Measurements from ENCODE around the gene HEATR5A.
"Not testable (repeated sequence)": the region's sequence is repeated elsewhere in the genome, so short reads cannot be mapped to it uniquely, and the experiment has no call there.

HEATR5A gene

DNA sequence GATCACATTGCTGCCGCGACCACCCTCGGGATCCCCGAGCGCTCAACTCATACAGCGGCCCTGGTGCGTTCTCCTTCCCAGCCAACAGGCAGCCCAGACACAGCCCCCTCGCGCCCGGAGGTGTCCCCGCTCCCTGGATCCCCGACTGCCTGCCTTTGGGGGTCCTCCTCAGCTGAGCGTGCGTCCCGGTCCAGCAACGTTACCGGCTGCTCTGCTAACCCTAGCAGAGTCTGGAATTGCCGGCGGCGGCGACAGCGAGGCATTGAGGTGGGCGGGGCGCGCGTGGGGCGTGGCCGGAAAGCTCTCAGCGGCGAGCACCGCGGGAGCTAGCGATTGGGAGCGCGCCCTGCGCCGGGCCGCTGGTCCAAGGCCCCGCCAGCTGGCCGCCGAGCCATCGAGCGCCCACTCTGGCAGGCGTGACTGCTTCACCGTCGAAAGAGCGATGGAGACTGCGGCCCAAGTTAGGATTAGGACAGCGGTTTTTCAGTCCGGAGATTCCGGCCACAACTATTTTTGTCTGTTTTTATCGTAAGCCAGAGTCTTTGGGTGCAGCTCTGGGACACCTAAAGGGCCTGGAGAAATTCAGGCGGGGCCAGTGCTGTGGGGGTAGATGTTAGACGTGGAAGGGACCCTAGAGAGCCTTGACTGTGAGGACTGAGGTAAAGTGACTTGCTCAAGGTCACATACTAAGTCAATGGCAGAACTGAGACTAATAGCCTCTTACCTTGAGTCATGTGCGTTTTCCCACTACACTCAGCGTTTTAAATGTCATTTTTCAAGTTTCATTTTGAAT is at the start of gene HEATR5A:
TSS of gene HEATR5A (minus strand) at position 232 of the 793 bp plus-strand sequence. CDS start 17,575 bp downstream, outside the sequence.
- peak; percentile 97 for DNase-seq (ENCODE audit: low spot score)
- FAIRE-seq: peak; percentile 55

DNA sequence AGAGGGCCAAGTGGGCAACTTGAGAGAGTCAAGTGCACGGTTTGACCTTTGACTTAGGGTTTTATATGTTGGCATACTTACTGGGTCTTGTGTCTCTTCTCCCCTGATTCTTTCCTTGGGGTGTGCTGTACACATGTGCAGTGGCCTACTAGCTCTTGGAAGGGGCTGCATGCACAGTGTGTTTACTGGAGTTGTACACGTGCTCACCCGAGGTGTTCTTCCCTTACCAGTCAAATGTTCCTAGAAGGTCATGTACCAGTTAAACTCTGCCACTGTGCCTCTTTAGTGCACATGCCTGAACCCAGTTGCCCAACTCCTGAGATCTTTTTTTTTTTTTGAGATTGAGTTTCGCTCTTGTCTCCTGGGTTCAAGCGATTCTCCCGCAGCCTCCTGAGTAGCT is 46.2 kb upstream of the HEATR5A start:
- DNase-seq (ENCODE audit: low spot score) (no peak), FAIRE-seq (no peak)

DNA sequence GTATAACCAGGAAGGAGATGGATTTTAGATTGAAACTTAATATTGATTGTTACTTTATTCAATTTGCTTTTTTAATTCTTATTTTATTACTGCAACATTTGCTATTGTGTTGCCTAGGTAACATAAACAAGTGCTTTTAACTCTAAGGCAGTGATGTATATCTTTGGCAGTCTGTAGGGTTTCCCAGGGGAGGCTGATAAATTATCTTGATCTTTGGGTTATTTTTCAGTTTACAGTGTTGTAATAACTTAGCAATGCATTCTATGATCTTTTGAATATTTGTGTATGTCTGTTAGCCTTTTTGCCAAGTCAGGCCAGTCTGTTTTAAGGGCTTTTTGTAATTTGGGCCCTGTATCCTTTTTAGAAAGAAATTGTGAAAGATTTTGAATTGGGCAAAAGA is 44.8 kb upstream of the HEATR5A start:
- FAIRE-seq: no peak
- no peak for DNase-seq (ENCODE audit: low spot score)

DNA sequence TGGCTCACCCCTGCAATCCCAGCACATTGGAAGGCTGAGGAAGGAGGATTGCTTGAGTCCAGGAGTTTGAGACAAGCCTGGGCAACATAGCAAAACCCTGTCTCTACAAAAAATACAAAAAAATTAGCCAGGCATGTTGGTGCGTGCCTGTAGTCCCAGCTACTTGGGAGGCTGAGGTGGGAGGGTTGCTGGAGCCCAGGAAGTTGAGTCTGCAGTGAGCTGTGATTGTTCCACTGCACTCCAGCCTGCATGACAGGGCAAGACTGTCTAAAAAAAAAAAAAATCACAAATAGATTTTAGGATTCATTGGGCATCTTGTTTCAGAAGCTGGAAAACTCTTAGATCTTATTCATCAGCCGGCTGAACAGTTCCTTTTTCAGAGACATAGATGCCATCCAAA is 42.1 kb upstream of the HEATR5A start:
- not testable (repeated sequence) for FAIRE-seq

DNA sequence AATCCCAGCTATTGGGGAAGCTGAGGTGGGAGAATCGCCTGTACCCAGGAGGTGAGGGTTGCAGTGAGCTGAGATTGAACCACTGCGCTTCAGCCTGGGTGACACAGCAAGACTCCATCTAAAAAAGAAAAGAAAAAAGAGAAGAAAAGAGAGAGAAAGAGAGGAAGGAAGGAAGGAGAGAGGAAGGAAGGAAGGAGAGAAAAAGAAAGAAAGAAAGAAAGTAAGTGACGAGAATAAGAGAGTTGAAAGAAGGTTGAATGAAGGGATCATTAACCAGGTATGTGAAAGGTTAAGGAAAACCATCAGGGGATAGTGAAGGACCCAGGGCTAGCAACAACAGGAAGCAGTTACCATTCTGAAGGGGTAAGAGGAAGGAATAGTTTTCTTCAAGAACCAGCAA is 41.2 kb upstream of the HEATR5A start:
- DNase-seq (ENCODE audit: low spot score) (no peak), FAIRE-seq (no peak)

More for the DNA sequence above, 42.1 kb upstream of the HEATR5A start:
- not testable (repeated sequence) for DNase-seq (ENCODE audit: low spot score)

DNA sequence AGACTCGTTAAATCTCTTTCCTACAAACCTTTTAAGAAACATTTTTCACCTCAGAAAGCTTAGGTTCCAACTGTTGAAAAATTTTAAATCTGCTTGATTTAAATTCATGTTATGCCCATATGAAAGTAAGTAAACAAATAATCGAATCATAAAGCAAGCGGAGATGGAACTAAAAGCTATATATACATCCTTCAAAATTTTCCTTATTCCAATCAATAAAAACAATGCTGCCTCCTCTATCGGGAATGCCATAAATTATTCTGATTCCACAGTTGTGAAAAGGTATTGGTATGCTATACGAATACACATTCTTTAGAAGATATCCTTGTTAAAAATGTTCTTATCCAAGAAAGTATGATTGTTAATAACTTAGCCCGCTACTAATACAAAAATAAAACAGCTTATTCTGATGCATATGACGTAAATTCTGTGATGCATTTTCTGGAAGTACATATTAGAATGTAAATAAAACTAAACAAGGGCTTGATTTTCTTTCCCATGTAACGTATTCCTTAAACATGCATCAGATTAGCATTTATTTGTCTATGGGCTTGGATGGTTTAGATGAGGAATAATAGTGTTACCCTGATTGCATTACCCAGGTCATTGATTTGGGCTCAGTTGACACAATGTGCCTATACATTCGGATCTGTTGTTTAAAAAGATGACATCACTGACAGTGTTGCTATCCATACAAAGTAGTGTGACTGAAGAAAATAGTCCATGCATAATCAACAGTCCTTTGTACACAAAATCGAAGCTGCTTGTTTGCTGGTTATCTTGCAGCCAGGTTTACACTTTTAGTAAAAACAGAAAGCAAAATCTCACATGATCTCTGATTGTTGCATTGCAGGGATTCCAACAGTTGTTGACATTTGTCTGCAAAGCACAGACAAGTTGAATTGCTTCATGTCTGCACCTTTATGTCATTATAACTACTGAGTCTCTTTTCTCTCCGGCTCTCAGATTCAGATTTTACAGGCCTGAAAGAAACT is 37.6 kb upstream of the HEATR5A start:
- no peak for DNase-seq (ENCODE audit: low spot score)
- no peak for FAIRE-seq

DNA sequence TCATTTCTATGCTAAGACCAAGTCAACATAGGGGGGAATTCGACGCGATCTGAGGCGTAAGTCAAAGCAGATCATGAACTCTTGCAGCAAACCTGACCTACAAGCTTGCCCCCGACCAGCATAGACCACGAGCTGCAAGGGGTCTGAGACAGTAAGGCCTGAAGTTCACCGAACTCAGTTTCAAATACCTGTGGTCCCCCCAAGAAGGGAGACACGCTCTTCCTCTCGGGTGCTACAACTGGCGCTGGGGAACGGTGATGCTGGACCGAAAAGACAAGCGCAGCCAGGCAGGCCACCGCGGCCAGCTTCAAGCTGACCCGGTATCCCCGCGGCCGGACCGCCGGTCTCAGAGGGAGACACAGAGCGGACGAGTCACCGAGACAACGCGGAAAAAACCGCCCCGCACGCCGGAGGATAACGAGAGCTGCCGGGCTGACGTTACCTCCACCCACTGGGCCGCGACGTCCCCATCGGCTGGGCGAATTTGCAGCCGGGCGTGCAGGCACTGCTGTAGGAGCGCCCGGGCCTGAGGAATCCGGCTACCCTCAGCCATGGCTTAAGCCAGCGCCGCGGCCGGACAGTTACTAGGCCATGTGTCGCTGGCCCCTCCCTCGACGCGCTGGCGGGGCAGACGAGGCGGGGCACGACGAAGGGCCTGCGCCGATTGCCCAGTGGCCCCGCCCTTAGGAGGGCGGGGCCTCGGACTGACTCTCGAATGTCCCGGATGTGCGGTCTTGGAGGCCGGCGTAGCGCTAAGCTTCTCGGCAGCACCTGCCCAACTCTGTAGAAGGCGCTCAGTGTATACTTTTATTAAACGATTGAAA is 36.7 kb upstream of the HEATR5A start, which contains the start of gene DTD2:
TSS of gene DTD2 (minus strand) at position 666 of the 824 bp plus-strand sequence. CDS start at position 553, 113 bp downstream.
- DNase-seq (ENCODE audit: low spot score): peak; percentile 97
- FAIRE-seq: peak; percentile 87

DNA sequence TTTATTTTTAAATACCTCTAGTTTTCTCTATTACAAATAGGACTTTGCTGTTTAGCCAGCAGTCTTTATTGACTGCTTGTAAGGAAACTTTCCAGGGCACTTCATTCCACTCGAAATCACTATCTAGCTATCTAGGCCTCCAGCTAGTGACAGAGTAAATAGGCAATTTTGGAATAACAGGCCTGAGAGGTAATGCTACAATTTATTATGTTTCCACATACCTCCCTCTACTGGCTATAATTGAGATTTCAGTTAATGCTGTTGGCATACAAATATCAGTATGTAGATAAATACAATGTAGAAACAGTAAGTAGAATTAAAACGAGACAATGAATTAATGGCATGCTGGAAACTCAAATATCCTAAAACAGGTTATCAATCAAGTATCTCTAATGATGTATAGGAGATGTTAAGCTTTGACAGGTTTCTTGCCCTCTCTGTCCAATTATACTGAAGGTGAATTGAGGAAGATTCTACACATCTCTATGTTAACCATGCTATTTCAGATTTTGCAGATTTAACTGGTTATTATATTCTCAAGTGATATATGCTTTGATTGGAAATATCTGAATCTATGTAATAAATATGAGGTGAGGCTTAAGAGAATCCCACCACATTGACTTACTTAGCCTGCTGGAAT is 29.7 kb upstream of the HEATR5A start:
- DNase-seq (ENCODE audit: low spot score): peak; percentile 12

DNA sequence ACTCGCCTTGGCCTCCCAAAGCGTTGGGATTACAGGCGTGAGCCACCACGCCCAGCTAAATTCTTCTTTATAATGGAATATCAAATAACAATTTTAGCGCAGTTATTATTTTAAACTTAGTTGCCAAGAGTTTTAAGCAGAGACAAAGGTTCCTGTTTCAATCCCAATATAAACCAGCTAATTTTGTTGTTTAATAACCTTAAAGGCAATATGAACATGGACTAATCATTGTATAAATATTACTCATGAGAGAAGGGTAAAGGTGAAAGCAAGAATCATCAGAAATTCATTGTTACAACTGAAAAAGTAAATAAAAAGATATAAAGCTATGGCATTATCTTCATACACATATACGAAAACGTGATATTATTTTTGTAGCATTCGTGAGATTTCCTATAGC is 28.8 kb upstream of the HEATR5A start:
- no peak for DNase-seq (ENCODE audit: low spot score)

More for the DNA sequence above, 29.7 kb upstream of the HEATR5A start:
- FAIRE-seq: no peak

DNA sequence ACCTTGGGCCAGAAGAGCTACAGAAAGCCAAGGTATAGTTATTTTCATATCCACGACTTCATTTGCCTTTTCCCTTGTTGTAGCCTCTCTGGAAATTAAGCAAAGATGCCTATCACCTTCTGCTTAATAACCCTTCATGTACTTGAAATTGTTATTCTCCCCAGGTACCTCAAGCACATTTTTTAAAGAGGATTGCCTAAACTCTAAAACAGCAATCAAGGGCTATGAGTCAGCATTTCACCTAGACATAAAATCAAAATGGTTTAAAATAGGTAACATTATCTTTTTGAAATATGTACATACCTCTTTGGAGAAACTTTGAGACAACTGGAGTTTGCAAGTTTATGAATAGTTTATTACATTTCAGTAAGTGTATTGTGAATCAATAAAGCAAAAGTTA is 25.4 kb upstream of the HEATR5A start:
- DNase-seq (ENCODE audit: low spot score): no peak
- no peak for FAIRE-seq

More for the DNA sequence above, 28.8 kb upstream of the HEATR5A start:
- FAIRE-seq: no peak

DNA sequence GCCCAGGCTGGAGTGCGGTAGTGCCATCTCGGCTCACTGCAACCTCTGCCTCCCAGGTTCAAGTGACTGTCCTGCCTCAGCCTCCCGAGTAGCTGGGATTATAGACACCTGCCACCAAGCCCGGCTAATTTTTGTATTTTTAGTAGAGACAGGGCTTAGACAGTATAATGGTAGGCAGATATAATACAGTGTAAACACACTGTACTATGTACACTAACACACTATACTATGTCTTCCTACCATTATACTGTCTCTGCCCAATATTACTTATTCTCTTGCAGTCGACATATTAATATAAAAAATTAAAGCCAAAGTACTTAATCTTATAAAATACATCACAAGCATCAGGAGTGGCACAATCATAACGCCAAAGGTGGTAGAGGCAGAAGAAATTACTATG is 21.9 kb upstream of the HEATR5A start:
- FAIRE-seq (no peak), DNase-seq (ENCODE audit: low spot score) (no peak)

DNA sequence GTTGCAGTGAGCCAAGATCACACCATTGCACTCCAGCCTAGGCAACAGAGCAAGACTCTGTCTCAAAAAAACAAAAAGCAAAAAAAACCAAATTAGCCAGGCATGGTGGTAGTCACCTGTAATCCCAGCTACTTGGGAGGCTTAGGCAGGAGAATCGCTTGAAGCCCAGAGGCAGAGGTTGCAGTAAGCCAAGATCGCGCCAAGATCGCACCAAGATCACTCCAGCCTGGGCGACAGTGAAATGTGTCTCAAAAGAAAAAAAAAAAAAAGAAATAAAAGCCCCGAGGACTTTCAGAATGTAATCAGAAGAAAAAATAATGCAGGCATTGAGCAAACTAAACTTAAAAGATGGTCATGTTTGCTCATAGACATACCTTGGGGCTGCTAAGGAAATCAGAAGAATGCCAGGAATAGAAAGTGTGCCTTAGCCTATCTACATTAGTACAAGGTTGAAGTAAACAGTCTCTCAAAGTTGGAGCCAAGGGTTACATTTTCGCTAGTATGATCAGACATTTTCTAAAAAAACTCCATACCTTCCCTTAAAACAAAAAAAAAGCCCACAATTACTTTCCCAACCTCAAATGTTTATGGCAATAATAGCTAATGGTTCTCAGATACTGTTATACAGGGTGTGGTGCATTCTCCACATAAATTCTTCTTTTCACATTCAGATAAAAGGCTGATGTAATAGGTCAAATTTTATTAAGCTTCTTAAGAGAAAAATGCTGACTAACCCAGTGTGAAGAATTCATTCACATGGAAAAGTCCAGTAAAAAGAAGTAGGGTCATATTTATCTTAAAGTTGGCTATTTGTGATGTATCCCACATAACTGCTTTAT is 21.1 kb upstream of the HEATR5A start:
- no peak for FAIRE-seq
- peak; percentile 18 for DNase-seq (ENCODE audit: low spot score)

DNA sequence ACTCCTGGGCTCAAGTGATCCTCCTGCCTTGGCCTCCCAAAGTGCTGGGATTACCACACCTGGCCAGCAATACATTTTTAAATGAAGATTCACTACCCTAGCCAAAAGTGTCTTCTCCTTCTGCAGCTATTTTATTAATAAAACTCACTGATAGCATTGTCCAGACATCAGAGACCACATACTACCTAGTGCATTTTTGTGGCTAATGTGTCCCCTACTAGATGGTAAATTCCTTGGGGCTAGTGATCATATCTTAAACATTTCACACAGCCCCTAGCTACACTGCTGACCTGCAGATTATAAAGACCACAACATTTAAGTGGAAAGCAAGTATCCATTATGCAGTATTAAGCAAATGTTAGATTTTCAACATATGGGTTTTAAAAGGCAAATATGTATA is 19.9 kb upstream of the HEATR5A start:
- FAIRE-seq: no peak
- no peak for DNase-seq (ENCODE audit: low spot score)

DNA sequence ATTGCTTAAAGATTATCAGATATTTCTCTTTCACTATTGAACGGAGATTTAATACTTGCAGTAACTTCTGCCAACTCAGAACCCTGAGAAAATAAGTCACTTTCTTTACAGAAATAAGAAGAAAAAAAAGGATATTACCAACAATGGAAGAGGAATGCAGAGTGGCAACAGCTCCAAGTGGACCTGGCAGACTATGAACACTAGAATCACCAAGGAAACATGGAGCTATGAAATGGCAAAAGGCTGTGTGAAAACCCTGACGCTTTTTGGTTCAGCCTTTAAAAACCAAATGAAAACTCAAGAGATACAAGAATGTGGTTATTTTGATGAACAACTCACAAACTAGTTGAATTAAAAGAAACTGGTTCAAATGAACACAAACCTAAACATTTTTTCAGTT is 19.2 kb upstream of the HEATR5A start:
- no peak for FAIRE-seq
- DNase-seq (ENCODE audit: low spot score): no peak

DNA sequence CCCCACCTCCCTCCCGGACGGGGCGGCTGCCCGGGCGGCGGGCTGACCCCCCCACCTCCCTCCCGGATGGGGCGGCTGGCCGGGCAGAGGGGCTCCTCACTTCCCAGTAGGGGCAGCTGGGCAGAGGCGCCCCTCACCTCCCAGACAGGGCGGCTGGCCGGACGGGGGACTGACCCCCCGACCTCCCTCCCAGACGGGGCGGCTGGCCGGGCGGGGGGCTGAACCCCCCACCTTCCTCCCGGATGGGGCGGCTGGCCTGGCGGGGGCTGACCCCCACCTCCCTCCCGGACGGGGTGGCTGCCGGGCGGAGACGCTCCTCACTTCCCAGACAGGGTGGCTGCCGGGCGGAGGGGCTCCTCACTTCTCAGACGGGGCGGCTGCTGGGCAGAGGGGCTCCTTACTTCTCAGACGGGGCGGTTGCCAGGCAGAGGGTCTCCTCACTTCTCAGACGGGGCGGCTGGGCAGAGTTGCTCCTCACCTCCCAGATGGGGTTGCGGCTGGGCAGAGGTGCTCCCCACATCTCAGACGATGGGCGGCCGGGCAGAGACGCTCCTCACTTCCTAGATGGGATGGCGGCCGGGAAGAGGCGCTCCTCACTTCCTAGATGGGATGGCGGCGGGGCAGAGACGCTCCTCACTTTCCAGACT is 16.8 kb upstream of the HEATR5A start:
- not testable (repeated sequence) for FAIRE-seq; DNase-seq (ENCODE audit: low spot score)

DNA sequence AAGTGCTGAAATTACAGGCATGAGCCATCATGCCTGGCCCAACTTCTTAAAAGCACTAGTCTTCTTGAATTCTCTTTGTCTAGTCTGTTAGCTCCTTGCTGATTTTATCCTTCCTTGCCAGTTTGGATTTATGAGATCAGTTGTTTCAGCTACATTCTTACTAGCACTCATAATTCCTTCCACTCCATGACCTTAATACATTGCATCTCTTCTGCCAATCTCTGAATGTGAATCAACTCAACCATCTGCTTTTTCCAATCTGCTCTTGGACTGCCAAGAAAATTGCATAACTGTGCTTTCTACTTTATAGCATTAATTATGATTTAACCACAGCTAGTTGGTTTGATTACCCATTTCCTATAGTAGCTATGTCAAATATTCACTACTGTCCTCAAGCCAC is 14.9 kb upstream of the HEATR5A start:
- no peak for DNase-seq (ENCODE audit: low spot score)
- FAIRE-seq: no peak

DNA sequence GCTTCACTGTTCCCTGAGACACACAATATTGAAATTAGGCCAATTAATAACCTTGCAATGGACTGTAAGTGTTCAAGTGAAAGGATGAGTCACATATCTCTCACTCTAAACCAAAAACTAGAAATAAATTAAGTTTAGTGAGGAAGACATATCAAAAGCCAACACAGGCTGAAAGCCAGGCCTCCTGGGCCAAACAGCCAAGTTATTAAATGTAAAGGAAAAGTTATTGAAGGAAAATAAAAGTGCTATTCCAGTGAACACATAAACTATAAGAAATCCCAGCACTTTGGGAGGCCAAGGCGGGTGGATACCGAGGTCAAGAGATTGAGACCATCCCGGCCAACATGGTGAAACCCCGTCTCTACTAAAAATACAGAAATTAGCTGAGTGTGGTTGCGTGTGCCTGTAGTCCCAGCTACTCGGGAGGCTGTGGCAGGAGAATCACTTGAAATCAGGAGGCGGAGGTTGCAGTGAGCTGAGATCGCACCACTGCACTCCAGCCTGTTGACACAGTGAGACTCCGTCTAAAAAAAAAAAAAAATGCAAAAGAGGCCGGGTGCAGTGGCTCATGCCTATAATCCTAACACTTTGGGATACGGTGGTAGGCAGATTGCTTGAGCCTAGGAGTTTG is 10.4 kb upstream of the HEATR5A start:
- FAIRE-seq (no peak), DNase-seq (ENCODE audit: low spot score) (no peak)

DNA sequence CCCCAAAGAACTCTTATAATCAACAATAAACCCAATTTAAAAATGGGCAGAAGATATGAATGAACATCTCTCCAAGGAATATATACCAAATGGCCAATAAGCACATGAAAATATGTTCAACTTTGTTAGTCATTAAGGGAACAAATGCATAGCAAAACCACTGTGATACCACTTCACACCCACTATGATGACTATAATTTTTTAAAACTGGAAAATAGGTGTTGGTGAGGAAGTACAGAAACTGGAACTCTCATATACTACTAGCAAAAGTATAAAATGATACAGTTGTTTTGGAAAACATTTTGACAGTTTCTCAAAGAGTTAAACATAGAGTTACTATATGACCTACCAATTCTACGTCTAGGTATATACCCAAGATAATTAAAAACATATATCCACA is 9.4 kb upstream of the HEATR5A start:
- no peak for FAIRE-seq
- DNase-seq (ENCODE audit: low spot score): no peak

DNA sequence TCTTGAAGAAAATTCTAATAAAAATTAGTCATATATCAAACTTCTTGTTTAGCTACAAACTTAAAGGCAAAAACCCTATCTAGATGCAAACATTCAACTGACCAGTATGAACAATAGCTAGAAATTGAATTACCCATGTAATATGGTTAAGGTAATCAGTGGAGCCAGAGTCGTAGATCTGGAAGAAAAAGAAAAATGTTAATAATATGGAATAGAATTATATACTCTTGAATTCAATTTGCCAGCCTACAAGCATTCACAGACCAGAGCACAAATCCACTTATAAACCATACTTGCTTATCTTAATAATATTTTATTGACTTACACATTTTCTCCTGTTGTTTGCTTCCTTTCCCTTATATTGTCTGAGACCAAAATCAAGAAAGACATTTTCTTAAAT is 7.7 kb upstream of the HEATR5A start:
- FAIRE-seq: no peak
- no peak for DNase-seq (ENCODE audit: low spot score)

Measured in urothelium cell line (cell line).